HG02798 (cell line): ENCODE measurements around the gene PRR7.
A peak's percentile ranks its signal among the peaks of the same experiment; 100 is the strongest.

Experiments
- ATAC-seq: cut with Tn5 transposase; IDR thresholded peaks from one replicate; pipeline ENCODE4 v1.9.1; 2021; ENCODE audit warnings: mild to moderate bottlenecking; ENCODE audit not compliant: unreplicated experiment, poor library complexity

Gene PRR7

DNA sequence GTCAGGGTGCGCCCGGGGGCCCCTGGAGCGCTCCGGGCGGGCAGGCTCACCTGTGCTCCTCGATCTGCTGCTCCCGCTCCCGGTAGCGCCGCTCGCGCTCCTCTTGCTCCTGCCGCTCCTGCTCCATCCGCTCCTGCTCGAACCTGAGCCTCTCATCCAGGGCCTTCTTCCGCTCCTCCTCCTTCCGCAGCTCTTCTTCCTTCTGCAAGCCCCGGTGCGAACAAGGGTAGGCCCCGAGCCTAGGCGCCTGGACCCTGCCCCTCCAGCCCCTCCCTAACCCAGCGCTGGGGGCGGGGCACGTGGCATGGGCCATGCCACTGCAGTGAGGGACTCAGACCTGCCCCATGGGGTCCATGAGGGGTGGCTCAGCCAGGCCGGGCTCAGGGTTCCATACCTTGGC is 20.2 kb downstream of the PRR7 start:
- no peak for ATAC-seq

DNA sequence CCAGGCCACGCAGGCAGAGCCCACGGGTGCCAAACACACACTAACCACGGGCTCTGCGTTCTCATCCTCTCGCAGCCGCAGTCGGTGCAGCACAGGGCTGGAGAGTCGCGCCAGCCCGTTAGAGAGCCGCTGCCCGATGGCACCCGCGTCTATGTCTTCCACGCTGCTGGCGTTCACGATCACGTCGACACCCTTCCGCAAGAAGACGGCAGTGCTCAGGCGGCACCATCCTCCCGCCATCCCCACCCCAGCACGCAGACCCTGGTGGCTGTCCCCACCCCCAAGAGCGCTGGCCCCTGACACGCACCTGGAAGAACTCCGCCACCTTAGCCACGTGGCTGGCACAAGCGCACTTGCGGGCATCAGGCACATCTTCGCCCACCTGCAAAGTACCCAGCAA is 20.8 kb downstream of the PRR7 start:
- no peak for ATAC-seq

DNA sequence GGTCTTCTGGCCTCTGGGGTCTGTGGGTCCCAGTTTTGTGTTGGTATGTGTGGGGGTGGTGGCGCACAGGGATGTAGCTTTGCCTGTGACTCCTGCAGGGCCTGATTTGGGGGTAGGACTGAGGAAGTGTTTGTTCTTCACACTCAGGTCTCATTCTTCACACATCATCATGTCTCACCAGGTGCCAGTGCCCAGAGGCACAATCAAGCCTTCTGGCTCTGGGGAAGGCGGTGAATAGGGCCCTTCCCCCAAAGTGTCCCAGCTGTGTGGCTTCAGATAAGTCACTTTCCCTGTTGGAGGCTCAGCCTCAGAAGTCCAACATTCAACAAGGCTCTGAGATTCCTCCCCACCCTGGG is 21.7 kb downstream of the PRR7 start:
- ATAC-seq, result no peak

DNA sequence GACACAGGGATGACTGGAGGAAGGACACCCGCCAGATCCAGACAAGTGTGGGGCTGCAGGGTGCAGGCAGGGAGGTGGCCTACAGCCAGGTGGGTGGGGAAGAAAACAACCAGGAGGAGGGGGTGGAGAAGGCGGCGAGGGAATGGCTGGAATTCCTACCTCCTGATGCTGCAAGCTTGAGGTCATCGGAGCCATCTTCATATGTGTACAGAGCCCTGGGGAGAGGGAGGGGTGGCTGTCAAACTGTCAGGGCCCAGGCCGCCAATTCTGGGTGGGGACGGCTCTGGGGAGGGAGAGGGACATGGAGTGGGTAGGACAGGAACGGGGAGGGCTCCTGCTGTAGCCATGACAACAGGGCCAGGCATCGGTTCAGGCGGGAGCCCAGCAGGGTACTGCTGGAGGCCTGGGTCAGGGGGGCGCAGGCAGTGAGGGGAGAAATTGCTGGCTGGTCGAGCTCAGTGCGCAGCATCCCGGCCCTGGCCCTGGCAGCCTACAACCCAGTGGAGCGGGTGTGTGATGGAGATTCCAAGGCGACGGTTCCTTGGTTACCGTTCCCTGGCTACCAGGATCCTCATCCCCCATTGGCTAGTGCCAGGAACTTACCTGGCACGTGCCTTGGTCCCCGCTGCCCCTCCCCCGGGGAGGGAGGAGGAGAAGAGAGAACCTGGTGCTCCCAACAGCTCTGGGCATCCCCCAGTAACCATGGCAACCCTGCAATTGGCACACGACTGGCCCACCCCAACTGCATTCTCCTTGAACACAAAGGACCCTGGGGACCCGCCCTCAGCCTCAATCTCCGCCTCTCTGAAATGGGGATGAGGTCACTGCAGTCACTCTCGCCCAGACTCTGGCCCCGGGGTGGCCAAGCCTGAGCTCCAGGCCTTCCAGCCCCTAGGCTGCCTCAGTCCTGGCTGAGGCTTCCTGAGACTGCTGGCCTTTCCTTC is 22.3 kb downstream of the PRR7 start:
- no peak for ATAC-seq

DNA sequence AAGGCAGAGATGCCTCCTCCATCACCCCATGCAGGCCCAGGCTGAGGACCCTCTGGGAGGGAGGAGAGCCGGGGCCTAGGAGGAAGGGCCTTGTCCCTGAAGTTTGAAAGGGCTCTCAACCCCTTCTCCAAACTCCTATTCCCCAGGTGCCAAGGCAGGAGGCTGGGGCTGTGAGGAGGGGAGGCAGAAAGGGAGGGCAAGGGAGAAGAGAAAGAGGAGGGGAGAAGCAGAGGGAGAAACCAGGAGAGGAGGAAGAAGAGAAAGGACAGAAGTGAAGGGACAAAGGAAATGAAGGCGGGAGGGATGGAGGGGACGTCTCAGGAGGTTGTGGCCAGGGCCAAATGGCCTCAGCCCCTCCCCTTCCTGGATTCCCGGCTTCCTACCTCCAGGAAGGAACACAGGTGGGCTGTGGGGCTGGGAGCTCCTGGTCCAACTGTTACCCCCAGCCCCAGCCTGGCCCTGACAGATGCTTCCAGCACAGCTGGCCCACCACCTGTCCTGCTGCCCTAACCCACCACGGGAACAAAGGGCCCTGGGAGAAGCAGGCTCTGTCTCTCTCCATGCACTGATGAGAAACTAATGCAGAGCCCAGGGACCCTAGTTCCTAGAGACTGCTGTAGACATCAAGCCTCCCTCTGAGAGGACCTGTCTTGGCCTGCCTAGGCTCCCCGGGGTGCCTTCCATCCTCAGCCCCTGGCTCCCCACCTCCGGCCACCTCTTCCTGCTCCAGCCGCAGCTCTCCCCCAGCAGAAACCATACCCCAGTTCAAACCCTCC is 23.3 kb downstream of the PRR7 start:
- ATAC-seq, result no peak

DNA sequence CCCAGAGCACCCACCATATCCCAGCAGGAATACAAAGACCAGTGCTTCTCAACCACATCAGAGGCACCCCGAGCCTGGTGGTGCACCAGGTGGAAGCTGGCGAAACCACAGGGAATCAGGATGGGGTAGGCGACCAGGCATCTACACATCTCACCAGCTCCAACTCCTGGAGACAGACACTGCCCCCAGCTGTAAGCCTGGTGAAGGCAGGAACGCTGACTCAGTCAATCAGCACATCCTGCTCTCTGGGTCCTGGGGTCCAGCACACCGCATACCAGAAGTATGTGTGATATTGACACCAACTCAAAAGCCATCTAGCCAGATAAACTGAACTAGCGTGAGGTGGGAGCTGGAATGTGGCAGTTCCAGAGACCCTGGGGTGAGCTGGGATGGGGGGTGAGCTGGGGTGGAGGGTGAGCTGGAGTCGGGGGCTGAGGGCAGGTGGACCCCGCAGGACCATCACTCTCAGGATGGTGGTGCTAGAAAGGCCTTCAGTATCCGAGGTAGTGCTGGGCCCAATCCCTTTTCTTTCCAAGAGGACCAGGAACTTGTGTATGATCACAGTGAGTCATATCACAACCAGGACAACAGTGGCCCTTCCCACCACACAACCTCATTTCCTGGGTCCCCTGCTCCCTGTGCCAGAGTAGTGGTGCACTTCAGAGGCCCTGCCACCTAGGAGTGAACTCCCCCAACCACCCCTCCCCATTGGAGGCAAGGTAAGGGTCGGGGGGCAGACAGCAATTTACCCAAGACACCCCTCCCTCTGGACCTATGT is 24.3 kb downstream of the PRR7 start:
- ATAC-seq, result no peak

DNA sequence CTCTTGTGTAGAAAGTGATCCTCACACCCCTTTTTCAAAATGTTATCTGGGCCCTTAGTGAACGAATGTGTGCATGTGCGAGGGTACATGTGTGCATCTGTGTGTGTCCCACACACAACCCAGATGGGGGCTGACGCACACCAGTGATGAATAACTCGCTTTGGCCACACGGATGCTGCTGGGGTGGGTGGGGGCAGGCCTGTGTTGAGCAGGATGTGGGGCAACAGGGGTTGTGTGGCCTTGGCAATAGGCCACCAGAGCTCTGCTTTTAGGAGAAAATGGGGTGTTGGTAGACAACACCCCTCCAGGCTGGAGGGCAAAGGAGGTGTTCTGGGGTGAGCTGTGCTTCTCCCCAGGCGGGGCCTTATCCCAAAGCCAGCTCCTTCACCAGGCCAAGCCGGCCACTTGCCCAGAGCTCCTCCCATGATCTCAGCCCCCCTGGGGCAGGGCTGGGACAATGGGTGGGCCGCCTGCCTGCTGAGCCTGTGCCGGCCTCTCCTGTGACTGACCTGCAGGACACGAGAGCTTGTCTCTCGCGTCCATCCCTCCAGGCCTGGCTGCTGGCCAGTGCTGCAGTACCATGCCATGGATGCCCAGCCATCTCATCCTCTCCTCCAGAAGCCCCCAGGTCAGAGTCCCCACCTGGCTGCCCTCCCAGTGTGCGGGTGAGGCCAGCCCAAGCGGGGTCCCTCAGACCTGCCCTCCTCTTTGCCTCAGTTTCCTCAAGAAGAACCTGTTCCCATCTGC is 25.2 kb downstream of the PRR7 start:
- ATAC-seq, result no peak

DNA sequence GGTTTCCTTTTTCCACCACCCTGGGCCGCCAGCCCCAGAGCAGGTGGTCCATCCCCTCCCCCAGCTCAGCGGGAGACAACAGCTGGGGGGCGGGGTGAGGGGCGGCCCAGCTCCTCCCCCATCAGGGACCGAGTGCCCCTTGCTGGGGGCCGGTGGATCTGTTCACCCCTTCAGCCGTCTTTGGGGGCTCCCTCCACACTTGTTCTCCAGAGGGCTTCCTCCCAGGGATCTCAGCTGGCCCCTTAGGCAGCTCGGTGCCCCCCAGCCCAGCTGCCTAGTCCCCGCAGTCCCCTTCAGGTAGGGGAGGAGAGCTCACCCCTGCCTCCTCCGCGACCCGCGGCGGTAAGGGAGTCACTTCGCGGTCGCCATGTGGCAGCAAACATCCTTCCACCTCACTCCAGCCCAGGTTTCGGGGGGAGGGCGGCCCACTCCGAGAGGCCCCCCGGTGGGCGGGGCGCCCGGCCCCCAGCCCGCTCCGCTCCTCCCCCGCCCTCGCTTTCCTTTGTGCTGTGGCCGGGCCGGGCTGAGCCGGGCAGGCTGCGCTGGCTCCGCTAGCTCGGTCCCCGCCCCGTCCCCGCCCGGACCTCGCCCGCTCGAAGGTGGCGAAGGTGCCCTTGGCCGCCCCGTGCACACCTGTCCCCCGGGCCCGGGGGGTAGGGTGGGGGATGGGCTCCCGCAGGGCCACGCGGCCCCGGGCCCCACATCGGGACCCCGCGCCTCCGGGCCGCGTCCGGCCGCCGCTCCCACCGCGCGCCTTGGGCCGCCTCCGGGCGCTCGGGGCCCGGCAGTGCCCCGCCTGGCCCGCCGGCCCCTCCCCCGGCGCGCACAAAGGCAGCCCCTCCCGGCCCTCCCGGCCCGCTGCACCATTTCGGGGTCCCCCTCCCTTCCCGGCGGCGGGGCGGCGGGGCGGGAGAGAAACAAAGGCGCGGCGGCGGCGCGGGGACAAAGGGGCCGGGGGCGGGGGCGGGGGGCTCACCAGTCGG is 26.1 kb downstream of the PRR7 start:
- ATAC-seq, result peak; percentile 39

DNA sequence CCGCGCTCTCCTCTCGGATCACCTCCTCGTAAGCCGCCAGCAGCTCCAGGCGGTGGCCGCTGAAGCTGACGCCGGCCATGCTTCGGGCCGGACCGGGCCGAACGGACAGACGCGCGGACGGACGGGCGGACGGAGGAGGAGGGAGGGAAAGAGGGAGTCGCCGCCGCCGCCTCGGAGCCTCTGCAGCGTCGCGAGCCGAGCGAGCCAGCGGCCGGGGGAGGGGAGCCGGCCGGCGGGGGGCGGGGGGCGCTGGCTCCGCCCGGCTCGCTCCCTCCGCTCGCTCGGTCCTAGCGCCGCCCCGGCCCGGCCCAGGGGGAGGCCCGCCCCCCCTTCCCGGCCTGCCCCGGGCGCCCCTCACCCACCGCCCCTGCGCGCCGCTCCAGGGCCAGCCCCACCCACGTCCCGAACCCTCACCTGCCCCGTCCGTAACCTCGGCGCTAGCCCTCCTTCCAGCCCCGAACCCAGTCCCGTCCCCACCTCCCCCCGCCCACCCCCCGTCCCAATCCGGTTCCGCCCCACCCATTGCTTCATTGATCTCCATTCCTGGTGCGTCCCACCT is 26.9 kb downstream of the PRR7 start, which contains the start of gene DBN1:
TSS of gene DBN1 (minus strand) at position 192 of the 559 bp plus-strand sequence. CDS start at position 79, 113 bp downstream.
- ATAC-seq, result peak; percentile 35

DNA sequence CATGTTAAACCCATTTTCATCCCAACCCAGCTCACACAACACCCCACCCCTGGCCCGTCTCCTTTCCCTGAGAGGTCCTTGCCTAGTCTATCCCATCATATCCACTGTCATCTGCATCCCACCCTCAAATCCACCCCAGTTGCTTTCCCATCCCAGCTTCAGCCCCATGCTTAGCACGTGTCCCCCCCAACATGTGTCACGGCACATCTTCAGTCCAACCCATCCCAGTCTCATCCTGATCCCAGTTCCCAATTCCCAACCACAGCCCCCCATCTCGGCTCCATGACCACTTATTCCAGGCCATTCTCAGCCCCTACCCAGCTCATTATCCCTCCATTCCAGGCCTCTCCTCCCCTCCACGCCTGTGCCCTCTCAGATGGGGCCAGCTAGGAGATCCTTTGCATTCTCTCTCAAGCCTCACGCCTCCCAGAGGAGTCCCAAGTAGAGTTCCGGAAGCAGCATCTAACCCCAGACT is 27.4 kb downstream of the PRR7 start:
- ATAC-seq, result no peak

DNA sequence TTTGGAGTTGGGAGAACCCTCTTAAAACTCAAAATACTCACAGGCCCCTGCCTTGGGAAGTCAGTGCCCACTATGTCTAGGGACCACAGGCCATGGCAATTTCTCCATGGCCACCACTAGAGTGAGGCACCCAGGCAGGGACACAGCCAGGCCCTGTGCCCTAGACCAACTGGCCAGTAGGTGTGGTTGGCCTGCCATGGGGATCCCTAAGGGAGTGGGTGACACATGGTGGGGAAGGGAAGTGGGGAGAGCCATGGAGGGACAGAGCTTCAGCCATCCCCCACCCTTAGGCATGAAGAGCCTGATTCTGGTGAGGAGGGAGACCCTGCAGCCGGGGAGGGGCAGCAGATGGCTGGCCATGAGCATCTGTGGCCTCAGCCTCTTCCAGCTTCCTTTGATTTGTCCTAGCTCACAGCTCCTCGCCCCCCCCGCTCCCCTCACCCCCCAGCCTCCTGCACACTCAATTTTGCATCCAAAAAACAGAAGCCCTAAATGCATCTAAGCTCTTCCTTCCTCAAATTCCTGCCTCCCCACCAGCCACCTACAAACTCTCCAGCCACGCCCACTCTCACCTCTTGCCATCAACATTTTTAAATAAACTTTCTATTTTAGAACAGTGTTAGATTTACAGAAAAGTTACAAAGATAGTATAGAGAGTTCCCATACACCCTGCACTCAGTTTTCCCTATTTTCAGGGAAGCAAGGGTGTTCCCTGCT is 28.4 kb downstream of the PRR7 start:
- ATAC-seq, result no peak

DNA sequence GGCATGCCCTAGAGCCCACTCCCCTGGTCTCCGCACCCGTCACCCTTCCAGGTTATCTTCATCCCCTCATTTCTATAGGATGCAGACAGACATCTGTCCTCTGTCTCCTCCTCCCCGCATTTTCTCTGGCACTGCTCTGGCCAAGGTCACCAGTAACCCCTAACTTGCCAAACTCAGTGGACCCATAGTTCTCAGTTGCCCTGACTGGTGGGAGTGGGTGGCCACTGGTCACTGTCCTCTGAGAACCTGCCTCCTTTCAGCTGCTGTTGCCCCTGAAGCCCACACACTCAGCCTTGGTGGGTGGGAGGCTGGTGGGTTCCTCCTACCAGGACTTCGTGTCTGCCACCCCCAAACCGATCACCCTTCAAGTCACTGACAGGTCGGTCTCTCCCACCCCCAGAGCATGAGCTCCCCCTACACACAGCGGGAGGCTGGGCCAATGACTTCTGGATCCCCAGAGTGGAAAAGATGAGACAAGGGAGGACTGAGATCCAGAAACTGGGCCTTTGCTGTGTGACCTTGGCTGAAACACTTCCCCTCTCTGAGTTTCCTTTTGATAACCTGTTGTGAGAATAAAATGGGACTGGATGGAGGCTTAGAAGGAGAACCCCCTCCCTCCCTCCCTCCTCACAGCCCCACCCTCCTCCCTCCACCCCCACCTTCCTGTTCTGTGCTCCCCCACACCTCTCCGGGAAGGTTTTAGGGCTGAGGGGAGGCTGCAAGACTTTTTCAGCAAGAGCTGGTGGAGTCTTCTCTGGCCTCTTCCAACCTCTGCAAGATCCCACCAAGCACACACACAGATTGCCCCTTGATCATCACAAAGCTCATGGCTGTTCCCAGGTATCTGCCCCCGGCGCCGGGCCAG is 29.2 kb downstream of the PRR7 start:
- no peak for ATAC-seq

DNA sequence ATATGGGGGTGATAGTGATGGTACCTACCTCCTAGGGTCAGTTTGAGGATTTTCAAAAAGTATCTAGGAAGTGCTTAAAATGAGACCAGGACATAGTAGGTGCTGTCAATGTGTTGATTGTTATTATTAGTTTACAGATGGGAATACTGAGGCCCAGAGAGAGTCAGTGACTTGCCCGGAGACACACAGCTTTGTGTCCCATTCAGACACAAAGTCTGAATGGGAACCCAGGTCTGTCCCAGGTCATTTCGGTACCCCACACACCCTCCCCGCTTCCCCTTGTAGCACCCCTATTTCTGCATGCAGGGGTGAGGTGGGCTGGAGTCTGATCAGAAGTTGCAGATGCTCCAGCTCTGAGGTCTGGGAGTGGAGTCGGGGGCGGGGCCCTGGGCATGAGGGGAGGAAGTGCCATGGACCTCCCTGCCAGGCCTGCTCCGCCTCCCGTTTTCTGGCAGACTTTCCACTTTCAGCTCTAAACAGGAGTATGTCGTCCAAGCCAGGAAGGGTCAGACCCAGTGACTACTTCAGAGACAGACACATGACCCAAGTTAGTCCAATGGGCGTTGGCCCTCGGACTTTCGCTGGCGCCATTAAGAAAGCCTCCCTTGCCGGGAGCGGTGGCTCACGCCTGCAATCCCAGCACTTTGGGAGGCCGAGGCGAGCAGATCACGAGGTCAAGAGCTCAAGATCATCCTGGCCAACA is 30.1 kb downstream of the PRR7 start:
- no peak for ATAC-seq

DNA sequence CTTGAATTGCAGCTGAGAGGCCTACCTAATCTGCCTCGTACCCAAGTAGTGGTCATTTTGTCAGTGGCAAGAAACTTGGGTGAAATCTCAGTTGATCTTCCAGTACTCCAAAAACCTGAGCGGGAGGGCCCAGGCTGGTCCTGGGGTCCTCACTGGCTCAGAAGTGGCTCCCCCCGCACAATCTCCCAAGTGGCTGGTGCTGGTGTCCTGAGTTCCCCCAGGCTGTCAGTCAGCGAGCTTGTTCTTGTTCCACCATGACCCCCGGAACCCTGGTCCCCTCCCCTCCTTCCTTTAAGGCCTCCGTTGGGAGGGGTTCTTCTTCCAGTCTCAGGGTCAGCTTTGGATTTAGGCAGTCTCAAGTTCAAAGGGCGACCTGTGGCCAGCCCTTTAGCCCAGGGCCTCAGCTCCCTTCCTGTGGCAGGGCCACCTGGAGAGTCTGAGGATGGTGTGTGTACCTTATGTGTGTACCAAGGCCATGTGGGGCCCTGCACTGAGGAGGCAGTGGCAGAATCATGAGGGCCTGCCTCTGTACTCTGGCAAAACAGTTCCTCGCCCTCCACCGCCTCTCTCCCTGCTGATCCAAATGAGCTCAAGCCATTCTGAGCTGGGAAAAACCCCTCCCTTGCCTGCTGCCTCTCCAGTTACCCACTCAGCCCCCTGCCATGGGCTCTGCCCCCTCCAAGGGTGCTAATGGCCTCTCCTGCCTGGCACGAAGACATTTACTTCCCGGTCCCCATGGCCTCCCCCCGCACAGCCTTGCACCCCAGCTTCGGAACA is 31.3 kb downstream of the PRR7 start:
- ATAC-seq, result no peak
